ENCODE results near the gene TSEN34. TPM values are rescaled to one million over a fixed set of nuclear protein-coding genes. Genes with fewer than 3 reads are reported as not detected.

TSEN34 gene
- total RNA-seq, 6 donors from 2014 or later = 43.2 to 78.4 (median 49.7) TPM

GRCh38 chr19:54159352-54160181, 31.5 kb upstream of the TSEN34 start, which contains the start of gene LENG1:
TSS of gene LENG1 (minus strand) at chr19:54159721. CDS start at chr19:54159695, 26 bp downstream.
- peak; percentile 96 to 100 for DNase-seq

DNA sequence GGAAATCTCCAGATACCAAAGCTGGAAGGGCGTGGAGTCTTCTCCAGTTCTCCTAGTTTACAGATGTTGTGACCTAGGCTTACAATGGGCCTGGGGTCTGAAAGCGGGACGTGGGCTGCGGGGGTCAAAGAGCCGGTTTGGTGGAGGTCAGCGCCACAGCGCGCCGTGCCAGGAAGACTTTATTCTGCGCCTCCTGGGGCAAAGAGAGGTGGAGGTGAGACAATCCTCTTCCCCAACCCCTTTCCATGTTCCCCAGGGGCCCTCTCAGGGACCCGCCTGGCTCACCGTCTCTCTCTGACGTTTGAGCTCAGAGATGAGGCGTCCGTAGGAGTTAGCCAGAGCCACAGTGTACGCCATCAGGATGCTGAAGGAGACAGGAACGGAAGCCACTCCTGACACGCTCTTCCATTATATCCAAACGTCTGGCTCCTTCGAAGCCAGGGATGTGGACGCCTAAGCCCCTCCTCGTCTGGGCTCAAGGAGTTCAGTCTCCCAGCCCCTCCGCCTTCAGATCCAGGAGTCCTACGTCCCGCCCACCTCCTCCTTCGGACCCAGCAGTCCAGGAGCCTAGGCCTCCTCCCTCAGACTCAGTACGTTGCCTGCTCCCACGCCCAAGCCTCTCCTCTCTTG, 30.8 kb upstream of the TSEN34 start:
- Histone ChIP-seq H3K27ac (peak overlapping the region; percentile 78 to 98 (median 92)), H3K9me3 (no peaks in the 10 kb centered on the region), H3K36me3 (peaks cover 0 to 31% (median 26%) of the 10 kb centered on the region in 4 donors), H3K27me3 (no peaks in the 10 kb centered on the region), H3K4me1 (peaks cover 44 to 60% (median 48%) of the 10 kb centered on the region in 4 donors), H3K4me3 (peak overlapping the region; percentile 8 to 96 (median 85))
- ATAC-seq (ENCODE audit: low FRiP score in 2 of 2) (no peak), DNase-seq (no peak)
- WGBS, 2 donors = 5% methylated on average over 11 to 28 of the region's 28 CpGs
- TF ChIP-seq POLR2A (IDR thresholded peaks at IDR 0.05) (peak in 2 of 4 donors; percentile 39 to 49), POLR2AphosphoS5 (IDR thresholded peaks at IDR 0.05) (peak in 1 of 2 donors; percentile 22)
- TF ChIP-seq, protein P1, sequence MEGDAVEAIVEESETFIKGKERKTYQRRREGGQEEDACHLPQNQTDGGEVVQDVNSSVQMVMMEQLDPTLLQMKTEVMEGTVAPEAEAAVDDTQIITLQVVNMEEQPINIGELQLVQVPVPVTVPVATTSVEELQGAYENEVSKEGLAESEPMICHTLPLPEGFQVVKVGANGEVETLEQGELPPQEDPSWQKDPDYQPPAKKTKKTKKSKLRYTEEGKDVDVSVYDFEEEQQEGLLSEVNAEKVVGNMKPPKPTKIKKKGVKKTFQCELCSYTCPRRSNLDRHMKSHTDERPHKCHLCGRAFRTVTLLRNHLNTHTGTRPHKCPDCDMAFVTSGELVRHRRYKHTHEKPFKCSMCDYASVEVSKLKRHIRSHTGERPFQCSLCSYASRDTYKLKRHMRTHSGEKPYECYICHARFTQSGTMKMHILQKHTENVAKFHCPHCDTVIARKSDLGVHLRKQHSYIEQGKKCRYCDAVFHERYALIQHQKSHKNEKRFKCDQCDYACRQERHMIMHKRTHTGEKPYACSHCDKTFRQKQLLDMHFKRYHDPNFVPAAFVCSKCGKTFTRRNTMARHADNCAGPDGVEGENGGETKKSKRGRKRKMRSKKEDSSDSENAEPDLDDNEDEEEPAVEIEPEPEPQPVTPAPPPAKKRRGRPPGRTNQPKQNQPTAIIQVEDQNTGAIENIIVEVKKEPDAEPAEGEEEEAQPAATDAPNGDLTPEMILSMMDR (IDR thresholded peaks at IDR 0.05) = no peak

More at GRCh38 chr19:54159352-54160181, 31.5 kb upstream of the TSEN34 start, which contains the start of gene LENG1:
- no peaks in the 10 kb centered on the region for H3K9me3 ChIP-seq
- TF ChIP-seq POLR2A (IDR thresholded peaks at IDR 0.05) (peak in 3 of 4 donors; percentile 47 to 83 (median 60)), EP300 (IDR thresholded peaks at IDR 0.05) (no peak), POLR2AphosphoS5 (IDR thresholded peaks at IDR 0.05) (peak; percentile 86 to 88)
- TF ChIP-seq, protein P1 (IDR thresholded peaks at IDR 0.05) = peak in 5 of 6 experiments; percentile 22 to 66 (median 52)
- H3K36me3 ChIP-seq = peaks cover 1 to 38% (median 33%) of the 10 kb centered on the region in 4 donors
- H3K4me1 ChIP-seq = peaks cover 42 to 57% (median 46%) of the 10 kb centered on the region in 4 donors
- peak; percentile 95 to 96 for ATAC-seq (ENCODE audit: low FRiP score in 2 of 2)
- peak within 1 kb of the TSS; percentile 96 to 98 (median 96) for H3K27ac ChIP-seq
- H3K27me3 ChIP-seq = no peaks in the 10 kb centered on the region
- peak within 1 kb of the TSS; percentile 76 to 96 (median 85) for H3K4me3 ChIP-seq
- WGBS, 2 donors = 0% methylated on average over 35 to 51 of the region's 72 CpGs

DNA sequence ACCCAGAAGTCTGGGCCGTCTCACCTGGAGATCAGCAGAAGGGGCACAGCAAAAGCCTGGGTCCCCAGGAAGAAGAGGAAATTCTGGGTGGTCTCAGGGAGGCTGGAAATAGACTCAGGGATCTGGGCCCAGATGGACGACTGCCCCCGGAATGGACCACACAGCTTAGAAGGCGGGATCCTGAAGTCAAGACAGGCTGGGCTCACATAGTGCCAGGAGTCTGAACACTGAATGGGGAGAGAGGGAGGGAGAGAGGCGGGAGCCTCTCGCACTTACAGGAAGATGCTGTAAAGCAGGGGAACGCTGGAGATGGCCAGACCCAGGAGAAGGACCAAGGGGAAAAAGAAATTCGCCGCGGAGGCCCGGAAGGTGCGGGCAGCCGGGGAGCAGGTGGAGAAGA, 30.3 kb upstream of the TSEN34 start:
- peaks cover 0 to 25% (median 21%) of the 10 kb centered on the region in 4 donors for H3K36me3 ChIP-seq
- peaks cover 44 to 60% (median 48%) of the 10 kb centered on the region in 4 donors for H3K4me1 ChIP-seq
- 44 to 56% methylated on average over 12 to 13 of the region's 13 CpGs for WGBS, 2 donors
- no peak for TF ChIP-seq POLR2AphosphoS5 (IDR thresholded peaks at IDR 0.05)
- peak overlapping the region; percentile 78 to 98 (median 92) for H3K27ac ChIP-seq
- H3K27me3 ChIP-seq = no peaks in the 10 kb centered on the region
- peak overlapping the region in 3 of 4 donors; percentile 83 to 96 (median 87) for H3K4me3 ChIP-seq
- DNase-seq (no peak), ATAC-seq (ENCODE audit: low FRiP score in 2 of 2) (no peak)
- no peaks in the 10 kb centered on the region for H3K9me3 ChIP-seq

- 1 to 2% methylated on average over 14 to 24 of the region's 35 CpGs for WGBS, 2 donors
- TF ChIP-seq EP300 (IDR thresholded peaks at IDR 0.05) (no peak), POLR2AphosphoS5 (IDR thresholded peaks at IDR 0.05) (peak in 1 of 2 donors; percentile 39)
These were observed 28.8 kb upstream of the TSEN34 start for GRCh38 chr19:54162241-54162805.

GRCh38 chr19:54162884-54163283, 28.2 kb upstream of the TSEN34 start:
- ATAC-seq (ENCODE audit: low FRiP score in 2 of 2) (no peak), DNase-seq (no peak)
- H3K9me3 ChIP-seq = no peaks in the 10 kb centered on the region
- H3K4me3 ChIP-seq = peak overlapping the region in 3 of 4 donors; percentile 51 to 57 (median 55)
- peaks cover 43 to 51% (median 48%) of the 10 kb centered on the region in 4 donors for H3K4me1 ChIP-seq
- no peak for TF ChIP-seq POLR2A (IDR thresholded peaks at IDR 0.05)
- no peak for TF ChIP-seq EP300 (IDR thresholded peaks at IDR 0.05)
- TF ChIP-seq, protein P1 (IDR thresholded peaks at IDR 0.05) = no peak
- TF ChIP-seq POLR2AphosphoS5 (IDR thresholded peaks at IDR 0.05) = no peak
- no peaks in the 10 kb centered on the region for H3K27me3 ChIP-seq
- peak overlapping the region; percentile 46 to 65 (median 64) for H3K27ac ChIP-seq
- 67 to 80% methylated on average over 14 of the region's 14 CpGs for WGBS, 2 donors
- peaks cover 0 to 5% (median 2%) of the 10 kb centered on the region in 4 donors for H3K36me3 ChIP-seq

More at GRCh38 chr19:54162241-54162805, 28.8 kb upstream of the TSEN34 start:
- peak overlapping the region; percentile 38 to 57 (median 53) for H3K4me3 ChIP-seq
- peak overlapping the region; percentile 46 to 65 (median 64) for H3K27ac ChIP-seq
- DNase-seq = peak; percentile 90 to 95
- no peaks in the 10 kb centered on the region for H3K9me3 ChIP-seq
- peaks cover 44 to 54% (median 48%) of the 10 kb centered on the region in 4 donors for H3K4me1 ChIP-seq
- ATAC-seq (ENCODE audit: low FRiP score in 2 of 2) = peak; percentile 72 to 82
- peaks cover 0 to 10% (median 6%) of the 10 kb centered on the region in 4 donors for H3K36me3 ChIP-seq
- H3K27me3 ChIP-seq = no peaks in the 10 kb centered on the region

Data from upper lobe of left lung (tissue), 6 donors.